GM18907 (cell line): Measurements from ENCODE around the gene CCDC181.
A peak's percentile ranks its signal among the peaks of the same experiment; 100 is the strongest.
"Not testable (repeated sequence)": the region's sequence is repeated elsewhere in the genome, so short reads cannot be mapped to it uniquely, and the experiment has no call there.

Source experiments
- ATAC-seq: cut with Tn5 transposase; IDR thresholded peaks from one replicate; pipeline ENCODE4 v1.9.1; 2021; ENCODE audit warnings: mild to moderate bottlenecking, moderate library complexity; ENCODE audit not compliant: unreplicated experiment

The CCDC181 gene

DNA sequence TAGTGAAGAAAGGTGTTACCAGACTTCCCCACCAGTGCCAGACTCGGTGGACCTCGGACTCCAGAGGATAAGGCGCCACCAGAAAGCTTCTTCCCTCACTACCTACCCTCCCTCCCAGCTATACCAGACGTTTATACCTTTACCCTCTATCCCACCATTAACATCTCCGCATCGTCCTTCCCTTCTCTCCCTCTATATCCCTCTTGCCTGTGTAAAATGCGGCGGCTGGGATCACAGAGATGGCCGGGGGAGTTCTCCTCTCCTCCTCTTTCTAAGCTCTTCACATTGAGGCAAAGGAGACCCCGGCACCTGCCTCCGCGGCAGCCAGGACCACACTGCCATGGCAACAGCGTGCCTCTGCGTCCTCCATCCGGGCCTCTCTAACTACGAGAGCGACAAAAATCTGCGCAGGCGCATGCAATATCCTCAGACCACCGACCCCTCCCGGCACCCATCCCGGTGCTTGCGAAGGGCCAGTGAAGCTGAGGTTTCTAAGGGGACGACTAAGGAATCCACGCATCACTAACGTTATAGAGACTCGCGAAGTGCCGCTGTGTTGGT, at the start of gene CCDC181:
Gene CCDC181 (minus strand): TSS at position 394 of the 561 bp plus-strand sequence. CDS start 2,547 bp downstream, outside the sequence.
- ATAC-seq: peak; percentile 79

DNA sequence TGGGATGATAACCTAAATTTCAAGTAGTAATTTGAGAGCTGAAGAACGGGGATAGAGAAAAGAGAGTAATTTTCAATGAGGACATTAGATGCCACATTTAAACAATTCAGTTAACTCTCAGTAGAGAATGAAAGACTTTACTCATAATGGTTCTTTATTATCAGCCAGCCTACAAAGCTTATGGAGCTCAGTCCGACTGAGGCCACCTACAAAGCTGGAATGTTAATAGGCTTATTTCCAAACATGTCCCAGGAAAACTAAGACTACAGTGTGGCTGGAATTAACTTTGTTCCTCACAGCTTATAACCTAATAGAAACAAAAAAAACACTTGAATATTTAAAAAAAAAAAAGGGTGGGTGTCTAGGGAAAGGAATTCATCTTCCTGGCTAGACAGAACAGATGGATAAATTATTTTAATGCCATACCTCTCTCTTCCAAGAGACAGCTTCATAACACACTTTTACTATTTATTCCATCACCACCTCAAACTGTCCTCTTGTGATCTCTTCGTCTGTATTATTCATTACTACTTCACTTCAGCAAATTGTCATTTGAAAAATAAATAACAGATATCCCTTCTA, 48.6 kb upstream of the CCDC181 start:
- no peak for ATAC-seq

DNA sequence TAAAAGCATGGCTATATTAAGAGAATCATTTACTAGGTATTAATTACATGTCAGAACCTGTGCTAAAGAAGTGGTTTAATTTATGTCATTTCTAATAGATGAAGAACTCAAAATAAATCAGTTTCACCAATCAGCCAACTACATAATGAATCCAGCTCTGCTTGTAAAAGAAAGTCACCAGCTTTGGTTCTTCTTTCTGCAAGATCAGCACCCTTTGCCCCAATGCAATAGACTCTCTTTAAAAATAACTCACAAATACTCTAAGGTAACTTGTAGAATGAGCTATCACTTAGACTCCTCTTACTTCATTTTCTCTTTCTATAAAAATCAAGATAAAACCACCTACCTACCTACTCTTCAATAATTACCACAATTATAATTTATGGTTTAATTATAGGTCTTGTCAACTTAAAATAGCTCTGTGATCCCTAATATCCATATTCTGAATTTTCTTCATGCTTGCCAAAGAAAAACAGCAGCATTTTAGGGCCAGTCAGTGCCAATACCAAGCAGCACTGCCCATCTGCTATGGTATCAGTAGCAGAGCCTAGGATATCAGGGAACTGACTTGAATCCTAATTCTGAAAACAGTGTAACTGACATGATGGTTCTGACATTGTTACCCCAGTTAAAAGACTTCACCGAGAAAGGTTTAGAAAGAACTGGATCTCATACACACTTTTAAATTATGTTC, 47.2 kb upstream of the CCDC181 start:
- no peak for ATAC-seq

DNA sequence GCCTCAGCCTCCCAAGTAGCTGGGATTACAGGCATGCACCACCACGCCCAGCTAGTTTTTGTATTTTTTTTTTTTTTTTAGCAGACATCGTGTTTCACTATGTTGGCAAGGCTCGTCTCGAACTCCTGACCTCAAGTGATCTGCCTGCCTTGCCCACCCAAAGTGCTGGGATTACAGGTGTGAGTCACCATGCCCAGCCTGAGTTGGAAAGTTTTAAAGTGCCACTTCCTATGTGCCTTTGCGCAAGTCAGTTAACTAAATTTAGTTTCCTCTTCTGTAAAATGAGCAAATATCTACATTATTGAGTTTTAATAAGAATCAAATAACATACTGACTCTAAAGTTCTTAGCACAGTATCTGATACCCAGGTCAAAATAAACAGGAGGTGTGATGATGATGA, 46.1 kb upstream of the CCDC181 start:
- no peak for ATAC-seq

DNA sequence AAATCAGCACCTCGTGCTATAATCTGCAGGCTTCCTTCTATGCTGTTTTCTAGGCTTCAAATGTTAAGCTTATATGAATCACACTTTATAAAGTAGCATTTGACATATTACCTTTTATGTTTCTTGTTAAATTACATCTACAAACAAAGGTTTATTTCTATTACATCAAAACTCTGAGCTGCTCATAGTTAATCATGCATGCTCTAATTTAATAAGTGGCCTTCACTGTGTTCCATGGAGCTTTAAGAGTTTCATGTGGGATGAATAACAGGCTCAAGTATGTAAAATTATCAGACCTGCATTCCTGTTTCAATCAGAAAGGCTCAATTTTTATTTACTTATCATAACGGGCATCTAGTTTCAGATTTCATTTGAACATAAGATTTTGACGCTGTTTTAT, 45.5 kb upstream of the CCDC181 start:
- no peak for ATAC-seq

DNA sequence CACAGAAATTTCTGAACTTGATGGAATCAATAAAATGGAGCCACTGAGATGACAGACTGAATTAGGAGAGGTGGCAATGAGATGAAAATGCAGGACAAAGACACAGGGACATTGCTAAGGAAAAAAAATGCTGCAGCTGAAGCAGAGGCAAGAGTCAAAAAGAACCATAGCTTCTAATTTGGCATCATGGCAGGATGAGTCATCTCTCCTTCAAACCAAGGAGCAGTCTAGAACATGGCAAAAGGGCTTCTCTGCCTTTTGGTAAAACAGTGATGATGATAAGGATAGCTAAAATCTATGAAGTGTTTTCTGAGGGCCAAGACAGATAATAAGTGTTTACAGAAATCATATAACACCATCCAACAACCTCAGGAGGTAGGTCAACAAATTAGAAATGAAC, 41.7 kb upstream of the CCDC181 start:
- ATAC-seq: no peak

DNA sequence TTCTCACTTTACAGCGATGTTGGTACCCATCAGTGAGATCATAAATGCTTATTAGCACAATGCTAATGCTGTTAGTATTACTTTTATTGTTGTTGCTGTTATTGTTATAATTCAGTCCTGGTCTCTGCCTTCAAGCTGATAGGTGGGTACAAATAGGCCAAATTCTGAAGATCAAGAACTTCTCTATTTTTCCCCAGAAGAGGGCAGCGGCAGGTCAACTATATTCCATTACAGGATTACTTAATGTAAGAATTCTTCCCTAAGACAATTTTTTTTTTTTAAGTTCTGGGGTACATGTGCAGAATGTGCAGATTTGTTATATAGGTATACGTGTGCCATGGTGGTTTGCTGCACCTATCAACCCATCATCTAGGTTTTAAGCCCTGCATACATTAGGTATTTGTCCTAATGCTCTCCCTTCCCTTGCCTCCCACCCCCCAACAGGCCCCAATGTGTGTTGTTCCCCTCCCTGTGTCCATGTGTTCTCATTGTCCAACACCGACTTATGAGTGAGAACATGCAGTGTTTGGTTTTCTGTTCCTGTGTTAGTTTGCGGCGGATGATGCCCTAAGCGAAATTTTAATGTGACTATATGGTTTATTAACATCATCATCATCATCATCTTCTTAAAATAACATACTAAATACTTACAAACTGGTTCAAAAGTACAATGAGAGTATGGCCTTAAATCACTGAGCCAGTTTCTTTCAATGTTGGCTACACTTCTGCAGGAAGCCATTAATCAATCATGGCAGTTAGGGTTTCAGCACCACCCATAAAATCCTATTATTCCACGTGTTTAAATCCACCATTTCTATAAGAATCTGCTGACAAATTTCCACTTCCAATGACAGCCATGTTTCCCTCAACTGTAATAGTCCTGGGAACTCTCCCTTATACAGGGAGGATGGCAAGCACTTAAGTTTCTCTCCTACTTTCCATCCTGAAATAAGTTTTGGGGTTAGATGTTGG, 39.3 kb upstream of the CCDC181 start:
- no peak for ATAC-seq

DNA sequence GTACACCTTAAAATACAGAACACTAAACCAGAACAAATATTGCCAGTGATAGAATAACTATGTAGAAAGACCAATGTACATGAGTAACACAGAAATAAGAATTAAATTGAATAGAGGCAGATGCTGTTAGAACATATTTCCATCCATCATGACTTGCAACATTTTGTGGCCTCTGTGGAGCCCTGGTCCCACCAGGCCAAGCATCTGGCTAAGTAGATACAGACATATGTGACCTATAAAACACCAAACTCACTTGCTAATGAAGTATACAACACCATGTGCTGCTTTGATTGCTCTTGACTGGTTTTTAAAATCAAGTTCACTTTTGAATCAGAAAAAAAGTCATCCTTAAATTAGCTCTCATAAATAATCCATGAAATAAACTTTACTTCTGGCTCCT, 38.0 kb upstream of the CCDC181 start:
- ATAC-seq: no peak

DNA sequence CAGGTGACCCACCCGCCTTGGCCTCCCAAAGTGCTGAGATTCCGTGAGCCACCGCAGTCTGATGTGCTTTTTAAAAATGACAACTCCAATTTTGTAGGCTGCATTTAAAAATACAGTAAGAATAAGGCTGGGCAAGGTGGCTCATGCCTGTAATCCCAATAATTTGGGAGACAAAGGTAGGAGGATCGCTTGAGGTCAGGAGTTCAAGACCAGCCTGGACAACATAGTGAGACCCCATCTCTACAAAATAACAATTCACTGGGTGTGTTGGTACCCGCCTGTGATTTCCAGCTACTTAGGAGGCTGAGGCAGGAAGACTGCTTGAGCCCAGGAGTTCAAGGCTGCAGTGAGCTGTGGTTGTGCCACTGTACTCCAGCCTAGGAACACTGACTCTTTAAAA, 35.1 kb upstream of the CCDC181 start:
- ATAC-seq: no peak

DNA sequence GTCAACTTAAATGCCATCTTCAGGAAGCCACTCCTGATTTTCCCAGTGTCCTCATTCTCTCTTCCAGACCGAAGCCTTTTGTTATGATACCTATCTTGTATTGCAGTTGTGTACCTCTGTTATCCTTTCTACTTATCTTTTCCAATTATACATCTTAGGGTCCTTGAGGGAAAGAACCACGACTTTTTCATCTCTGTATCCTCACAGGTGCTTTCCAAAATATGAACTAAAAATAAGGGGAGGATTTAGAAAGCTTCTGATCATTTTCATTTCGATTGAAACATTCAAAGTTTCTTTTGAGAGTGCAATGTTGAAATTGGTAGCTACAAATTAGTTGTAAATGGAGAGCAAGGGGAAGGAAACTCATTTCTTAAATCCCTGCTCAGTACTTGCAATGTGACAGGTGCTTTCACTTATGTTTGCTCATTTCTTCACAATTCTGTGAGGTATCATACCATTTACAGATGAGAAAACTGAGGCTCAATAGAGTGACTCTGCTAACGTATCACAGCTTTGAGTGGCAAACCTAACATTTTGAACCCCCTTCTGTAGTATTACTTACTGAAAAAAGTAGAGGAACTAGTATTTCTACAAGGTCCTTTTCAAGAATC, 34.2 kb upstream of the CCDC181 start:
- no peak for ATAC-seq

DNA sequence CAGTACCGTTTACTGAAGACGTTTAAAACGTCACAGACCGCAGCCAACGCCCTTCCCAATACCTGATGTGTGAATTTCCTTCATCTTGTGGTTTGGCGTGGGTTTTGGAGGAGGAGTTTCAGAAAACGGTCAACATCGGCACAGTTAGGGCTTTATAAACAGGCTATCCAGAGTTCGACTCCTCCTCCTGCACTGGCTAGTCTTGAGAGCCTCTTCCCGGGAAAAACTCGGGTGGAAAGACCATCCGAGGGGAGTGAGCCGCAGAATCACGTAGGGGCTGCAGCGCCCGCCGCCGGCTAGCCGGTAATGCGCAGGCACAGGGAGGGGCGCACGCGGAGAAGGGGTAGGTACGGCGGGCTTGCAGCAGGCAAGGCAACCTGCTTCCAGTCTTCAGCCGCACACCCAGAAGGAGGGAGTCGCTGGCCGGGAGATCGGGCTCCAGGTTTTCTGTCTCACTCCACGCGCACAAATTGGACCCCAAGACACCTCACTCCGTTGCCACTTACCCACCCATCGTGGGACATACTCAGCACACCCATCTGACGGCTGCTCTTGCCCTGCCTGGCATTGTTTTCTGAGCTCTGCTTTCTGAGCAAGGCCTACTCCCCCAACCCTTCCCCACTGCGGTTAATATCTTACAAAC, 33.0 kb upstream of the CCDC181 start:
- ATAC-seq: no peak

DNA sequence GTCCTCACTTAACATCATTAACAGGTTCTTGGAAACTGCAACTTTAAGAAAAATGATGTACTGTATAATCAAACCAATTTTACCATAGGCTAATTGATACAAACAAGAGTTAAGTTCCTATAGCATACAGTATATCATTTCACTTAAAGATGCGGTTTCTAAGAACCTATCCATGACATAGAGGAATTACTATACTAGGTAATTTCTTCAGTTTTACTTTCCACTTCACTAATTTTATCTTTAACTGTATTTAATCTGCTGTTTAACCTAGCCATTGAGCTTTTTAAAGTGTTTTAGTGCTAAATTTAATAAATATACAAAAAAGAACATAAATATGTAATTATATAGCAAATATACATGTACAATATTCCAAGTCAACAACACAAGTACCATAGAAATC, 30.2 kb upstream of the CCDC181 start:
- no peak for ATAC-seq

DNA sequence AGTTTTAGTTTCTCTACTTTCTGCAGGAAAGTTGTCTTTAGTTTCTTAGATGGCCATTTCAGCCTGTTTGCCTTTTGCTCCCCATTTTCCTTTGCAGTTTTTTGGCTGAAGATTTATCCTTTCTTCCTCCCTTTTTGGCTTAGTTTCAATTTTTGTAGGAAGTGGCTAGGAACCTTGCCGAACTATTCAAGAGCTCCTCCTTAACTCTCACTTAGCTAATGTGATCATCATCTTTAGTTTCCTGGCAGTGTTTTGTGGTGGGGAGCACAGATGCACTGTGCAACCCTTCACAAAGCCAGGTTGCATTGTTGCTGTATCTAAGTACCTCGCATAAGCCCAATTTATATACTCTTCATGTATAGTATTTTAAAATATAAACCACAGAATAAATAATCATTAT, 28.8 kb upstream of the CCDC181 start:
- no peak for ATAC-seq

DNA sequence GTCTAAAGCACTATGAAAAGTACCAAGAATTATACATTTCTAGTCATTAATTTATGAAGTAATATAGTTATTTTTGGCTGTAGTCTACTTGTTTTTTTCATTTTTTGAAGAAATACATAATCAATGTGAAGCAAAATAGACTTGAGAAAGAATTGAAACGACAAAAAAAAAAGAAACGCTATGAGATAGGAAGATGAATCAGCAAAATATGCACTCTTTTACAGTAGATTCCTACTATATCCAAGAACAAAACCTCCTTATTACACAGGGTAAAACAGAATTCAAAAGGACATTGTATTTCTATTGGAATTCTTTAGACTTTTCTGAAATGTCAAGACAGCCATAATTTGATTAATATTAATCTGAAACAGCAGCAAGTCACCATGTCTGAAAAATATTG, 25.6 kb upstream of the CCDC181 start:
- ATAC-seq: no peak

DNA sequence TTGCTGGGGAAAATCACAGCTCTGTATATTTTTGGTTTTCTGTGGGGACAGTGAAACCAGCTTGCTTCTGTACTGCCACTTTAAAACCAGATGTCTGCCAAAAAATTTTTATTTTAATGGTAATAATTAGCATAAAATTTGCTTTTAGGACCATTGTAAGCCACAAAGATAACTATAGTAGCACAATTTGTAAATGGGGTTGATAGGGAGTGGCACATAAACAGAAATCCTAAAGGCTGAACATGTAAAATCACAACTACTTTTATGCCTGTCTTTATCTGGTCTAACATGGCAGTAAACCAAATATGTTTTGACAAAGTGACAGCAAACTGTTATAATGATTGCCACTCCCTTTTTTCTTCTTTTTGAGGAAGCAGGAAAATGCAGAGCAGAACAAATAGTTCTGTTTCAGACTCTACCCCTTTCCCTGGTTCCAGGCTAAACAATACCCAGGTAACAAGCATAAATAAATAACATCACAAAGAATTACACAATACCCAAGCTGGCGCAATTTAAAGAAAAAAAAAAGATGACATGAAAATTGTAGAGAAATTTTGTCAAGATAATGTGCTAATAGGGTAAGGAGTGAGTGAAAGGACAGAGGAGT, 24.0 kb upstream of the CCDC181 start:
- ATAC-seq: no peak

DNA sequence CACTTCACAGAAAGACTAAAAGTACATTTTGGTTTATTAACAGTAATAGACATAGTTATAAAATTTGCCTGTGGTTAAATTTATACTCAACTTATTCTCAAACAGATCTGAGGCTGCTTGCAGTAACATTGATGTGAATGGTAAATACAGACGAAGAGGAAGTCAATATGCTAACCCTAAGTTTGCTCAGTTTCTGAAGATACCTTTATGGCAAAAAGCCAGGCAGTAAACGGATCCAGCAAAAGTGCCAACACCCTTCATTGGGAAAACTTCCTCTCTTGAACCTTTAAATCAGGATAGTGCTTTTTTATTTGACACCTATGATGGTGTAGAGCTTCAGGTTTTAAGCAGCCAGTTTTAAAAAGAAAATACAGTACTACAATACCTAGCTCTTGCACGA, 16.6 kb upstream of the CCDC181 start:
- ATAC-seq: no peak

DNA sequence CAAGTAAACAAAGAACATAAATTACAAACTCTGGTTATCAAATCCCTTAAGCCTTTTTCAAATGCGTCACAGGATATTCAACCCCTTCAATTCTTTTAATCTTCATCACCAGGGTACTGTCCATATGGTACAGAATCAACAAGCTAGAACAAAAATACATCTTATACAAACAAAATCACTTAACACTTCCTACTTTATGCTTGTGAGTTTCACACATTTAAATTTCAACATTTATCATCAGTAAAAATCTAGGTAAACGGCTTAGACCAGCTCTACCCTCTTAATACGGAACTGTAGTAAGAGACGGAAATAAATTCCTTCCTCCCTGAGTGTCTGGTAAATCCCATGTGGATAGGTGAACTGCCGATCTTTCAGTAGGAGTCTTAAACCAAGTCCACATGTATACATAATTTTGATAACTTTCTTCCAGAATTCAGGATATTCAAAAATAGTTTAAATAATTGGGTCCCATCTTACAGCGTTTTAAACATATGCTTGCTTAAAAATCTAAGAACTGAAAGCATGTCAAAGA, 1.0 kb downstream of the CCDC181 start:
- no peak for ATAC-seq

DNA sequence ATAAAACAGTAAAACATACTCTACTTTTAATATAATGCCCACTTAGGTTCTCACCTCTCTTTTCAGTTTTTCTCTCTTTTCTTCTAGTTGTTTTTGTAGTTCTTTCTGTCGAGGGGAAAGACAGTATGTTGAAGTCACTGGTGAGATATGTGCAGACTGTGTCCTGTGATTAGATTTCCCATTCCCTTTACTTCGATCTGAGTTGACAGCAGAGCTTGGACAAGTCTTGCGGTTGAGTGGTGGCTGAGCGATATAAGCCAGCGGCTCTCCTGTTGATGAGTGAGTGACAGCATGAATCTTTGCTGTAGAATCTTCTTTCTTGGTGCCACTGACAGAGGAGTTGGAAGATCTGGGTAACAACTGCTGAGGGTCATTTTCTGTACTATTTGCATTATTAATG, 6.0 kb downstream of the CCDC181 start:
- no peak for ATAC-seq

DNA sequence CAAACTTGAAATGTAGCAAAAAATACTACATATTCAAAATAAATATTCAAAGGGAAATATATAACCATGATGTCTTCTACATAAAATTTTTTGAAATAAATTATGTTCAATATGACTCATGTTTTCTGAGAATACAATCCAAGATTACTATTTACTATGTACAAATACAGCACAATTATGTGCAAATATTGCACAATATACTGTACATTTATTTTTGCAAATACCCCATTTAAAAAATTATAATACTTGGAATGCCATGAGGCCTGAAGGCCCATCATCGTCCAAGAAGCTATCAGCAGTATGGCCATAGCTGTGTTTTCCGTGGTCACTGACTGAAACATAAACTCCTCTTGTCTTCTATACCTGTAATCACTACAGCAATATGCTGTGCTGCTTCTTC, 12.3 kb downstream of the CCDC181 start:
- ATAC-seq: no peak

DNA sequence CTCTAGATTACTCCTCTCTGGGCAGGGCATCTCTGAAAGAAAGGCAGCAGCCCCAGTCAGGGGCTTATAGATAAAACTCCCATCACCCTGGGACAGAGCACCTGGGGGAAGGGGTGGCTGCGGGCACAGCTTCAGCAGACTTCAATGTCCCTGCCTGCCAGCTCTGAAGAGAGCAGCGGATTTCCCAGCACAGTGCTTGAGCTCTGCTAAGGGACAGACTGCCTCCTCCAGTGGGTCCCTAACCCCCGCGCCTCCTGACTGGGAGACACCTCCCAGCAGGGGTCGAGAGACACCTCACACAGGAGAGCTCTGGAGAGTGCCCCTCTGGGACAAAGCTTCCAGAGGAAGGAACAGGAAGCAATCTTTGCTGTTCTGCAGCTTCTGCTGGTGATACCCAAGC, 18.9 kb downstream of the CCDC181 start:
- ATAC-seq: not testable (repeated sequence)
